ENCODE measurements around the gene PLXDC2.

Gene PLXDC2

GRCh38 chr10:20048161-20048560 is 231.9 kb downstream of the PLXDC2 start:
- no peak for DNase-seq (ENCODE audit: low read depth)

- no peak for DNase-seq (ENCODE audit: low read depth)
These were observed 241.9 kb downstream of the PLXDC2 start for GRCh38 chr10:20058135-20058534.

- no peak for DNase-seq (ENCODE audit: low read depth)
These were observed 243.0 kb downstream of the PLXDC2 start for GRCh38 chr10:20059084-20059835.

DNA sequence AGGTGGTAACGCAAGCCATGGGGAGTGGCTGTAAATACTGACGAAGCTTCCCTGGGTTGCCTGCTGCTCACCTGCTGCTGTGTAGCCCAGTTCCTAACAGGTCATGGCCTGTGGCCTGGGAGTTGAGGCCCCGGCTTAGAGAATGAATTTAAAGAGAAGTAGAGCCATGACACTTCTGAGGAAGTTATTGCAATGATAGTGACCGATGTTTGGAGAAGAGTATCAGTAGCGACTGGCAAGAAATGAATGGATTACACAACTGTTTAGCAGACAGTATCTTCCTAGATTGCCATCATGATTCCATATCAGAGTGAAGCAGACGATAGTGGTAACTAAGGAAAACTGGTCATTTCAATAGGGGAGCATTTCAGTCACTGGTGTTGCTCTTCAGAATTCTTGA is 249.6 kb downstream of the PLXDC2 start:
- DNase-seq (ENCODE audit: low read depth) = no peak

DNA sequence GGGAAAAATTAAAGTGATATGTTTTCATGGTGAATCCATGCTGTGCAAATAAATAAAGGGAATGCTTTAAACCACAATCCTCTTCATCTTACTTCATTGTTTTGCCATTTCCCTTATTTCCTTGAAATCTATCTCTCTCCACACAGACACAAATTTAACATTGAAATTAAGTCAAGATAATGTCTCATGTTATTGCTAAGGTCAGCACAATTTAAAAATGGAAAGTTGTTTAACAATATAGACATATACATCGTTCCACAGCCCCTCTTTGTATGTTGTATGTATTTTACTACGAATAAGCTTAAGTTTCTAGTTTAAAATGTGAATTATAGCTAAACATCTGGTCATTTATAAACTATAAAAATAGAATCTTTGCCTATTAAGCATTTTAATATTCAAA is 256.9 kb downstream of the PLXDC2 start:
- no peak for DNase-seq (ENCODE audit: low read depth)

DNA sequence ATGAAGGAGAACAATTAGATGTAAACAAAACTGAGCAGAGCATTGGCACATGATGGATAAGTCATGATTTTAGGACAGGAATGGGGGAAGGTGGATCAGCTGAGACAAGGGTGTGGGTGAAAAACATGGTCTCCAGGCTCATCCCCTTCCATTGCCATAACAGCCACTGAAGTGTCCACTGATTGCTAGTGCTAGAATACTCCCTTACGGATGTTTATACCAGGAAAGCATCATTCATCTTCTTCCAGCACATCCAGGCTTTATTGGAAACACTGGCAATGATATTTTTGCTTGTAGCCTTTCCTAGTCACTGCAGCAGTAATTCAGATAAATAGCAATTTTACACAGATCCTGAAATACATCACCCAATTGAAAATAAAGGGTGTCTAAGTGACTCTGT is 259.5 kb downstream of the PLXDC2 start:
- DNase-seq (ENCODE audit: low read depth) = no peak

- no peak for DNase-seq (ENCODE audit: low read depth)
These were observed 268.2 kb downstream of the PLXDC2 start for GRCh38 chr10:20084451-20084850.

DNA sequence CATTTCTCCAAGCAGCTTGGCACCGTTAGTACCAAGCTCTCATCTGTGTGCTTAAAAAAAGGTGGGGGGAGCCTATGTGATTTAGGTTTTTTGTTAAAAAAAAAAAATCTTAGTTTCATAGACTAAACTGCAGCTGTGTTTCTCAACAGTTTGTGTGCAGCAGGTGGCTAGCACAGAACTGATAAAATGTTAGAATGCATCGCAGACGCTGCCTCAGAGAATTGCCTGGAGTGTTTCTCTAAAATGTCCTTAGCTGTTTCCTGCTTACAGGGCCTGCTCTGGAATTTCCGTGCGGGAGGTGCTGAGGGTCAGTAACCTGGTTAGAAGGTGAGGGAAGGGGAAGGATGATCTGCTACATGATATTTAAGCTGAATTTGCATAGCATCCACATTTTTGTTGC is 268.9 kb downstream of the PLXDC2 start:
- DNase-seq (ENCODE audit: low read depth) = no peak

GRCh38 chr10:20087353-20087752 is 271.1 kb downstream of the PLXDC2 start:
- no peak for DNase-seq (ENCODE audit: low read depth)

DNA sequence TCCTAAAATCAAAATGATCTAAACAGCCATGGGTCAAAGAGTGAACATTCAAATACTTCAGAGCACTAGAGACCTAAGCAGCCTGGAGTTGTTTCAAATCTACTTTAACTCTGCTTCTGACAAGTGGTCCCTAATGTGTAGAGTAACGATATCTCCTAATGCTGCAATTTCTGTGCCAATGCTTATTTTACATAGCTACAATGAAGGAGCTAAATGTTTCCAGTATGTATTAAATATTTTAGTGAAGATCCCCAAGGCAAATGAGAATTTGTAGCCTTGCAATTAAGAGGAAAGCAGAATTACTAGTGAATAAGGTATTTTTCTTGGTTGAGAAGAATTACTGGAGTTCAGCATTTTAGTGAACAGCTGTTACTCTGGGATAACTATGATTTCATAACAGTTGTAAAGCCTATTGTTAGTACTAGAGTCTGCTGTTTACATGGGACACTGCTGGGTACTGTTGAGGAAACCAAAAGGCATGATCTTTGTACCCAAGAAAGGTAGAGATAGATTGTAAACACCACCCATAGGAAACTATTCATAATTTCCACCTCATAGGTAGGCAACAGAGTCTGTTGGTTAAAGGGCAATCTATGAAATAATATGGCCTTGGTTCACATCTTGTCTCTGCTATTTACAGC is 271.9 kb downstream of the PLXDC2 start:
- no peak for DNase-seq (ENCODE audit: low read depth)

- no peak for DNase-seq (ENCODE audit: low read depth)
These were observed 273.6 kb downstream of the PLXDC2 start for GRCh38 chr10:20089879-20090278.

- DNase-seq (ENCODE audit: low read depth) = no peak
These were observed 274.6 kb downstream of the PLXDC2 start for GRCh38 chr10:20090831-20091230.

- no peak for DNase-seq (ENCODE audit: low read depth)
These were observed 275.5 kb downstream of the PLXDC2 start for GRCh38 chr10:20091698-20092097.

DNA sequence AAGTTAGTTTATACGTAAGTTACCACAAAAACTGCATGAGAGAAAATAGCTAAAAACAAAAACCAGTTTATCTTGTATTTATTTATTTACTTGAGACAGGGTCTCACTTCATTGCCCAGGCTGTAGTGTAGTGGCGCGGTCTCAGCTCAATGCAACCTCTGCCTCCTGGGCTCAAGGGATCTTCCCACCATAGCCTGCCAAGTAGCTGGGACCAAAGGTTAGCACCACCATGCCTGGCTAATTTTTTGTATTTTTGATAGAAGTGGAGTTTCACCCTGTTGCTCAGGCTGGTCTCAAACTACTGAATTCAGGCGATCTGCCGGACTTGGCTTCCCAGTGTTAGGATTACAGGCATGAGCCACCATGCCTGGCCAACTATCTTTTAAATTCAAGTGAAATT is 277.4 kb downstream of the PLXDC2 start:
- no peak for DNase-seq (ENCODE audit: low read depth)

DNA sequence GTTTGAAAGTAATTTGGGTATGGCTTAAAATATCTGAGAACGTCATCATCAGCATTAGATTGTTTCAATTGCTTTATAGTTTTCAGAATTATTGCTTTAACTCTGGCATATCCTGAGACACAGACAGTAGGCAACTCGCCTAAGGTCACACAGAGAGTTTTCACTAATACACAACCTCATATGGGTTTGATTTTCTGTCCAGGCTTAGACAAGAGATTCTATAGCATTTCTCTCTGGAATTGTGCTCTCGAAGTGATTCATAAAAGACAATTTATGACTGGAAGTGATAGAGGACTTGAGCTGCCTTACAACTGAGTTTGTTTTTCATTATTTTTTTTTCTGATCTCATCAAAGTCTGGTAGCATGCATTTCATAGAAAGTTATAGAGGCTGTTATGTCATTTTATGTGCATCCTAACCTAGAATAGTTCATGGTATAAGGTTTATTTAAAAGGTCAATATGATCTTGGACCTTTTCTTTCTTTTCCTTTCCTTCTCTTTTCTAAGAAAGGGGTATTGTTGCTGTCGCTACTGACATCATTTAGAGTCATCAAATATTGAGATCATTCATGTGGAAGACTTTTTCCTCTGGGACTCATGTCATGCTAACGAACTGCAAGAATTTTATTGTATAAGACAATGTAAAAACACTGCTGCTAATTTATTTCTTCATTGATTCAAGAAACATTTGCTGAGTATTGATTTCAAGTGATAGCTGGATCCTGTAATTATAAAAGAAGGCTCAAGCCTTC is 278.2 kb downstream of the PLXDC2 start:
- DNase-seq (ENCODE audit: low read depth) = no peak

DNA sequence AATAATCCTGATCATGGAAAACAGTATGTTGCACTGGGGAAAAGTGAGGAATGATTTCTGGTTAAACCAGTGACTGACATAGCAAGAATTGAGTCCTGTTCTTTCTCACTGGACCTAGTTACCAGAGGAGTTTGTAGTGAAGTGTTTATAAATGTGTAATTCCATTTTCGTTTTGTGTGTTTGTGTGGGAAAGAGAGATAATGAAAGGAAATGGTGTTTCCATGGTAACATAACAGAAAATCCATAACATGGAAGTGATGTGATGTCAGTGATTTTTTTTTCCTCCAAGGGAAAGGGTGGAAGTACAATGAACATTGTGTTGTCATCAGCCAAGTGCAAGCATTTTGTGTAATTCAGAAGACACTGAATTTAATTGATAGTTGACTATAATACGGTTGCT is 283.9 kb downstream of the PLXDC2 start:
- no peak for DNase-seq (ENCODE audit: low read depth)

DNA sequence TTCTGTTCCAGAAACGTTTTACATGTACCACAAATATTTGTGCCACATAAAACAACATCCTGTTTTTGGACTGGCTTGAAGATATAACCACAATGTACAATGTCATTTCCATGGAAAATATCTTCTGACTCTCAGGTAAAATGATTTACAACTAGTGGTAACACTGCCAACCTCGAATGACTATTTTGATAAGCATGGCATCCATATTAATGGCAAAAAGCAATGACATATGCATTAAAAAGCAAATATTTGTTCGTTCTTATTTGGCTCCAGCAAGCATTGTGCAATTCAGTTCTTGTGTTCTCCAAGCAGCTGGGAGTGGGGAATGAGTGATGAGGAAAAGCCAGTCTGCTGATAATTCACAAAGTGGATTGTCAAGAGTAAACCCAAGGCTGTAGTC is 289.0 kb downstream of the PLXDC2 start:
- DNase-seq (ENCODE audit: low read depth) = no peak

- no peak for DNase-seq (ENCODE audit: low read depth)
These were observed 289.7 kb downstream of the PLXDC2 start for GRCh38 chr10:20105931-20106330.

DNA sequence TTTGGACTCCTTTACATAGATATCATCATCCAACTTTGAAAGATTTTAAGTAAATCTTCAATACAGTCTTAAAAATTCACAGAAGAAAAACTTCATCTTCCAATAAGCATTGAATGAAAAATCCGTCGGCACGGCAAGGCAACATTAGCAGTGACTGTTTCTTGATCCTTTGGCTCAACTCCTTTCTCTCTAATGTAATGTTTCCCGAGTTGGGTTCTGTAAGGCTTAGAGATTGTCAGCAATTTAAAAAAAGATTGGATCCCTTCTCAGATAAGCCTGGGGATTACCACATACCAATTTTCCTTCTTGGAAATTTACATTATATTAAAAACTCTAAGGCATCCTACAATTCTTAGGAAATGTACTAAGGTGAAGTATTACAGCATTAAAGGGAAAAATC is 291.8 kb downstream of the PLXDC2 start:
- no peak for DNase-seq (ENCODE audit: low read depth)

- no peak for DNase-seq (ENCODE audit: low read depth)
These were observed 293.4 kb downstream of the PLXDC2 start for GRCh38 chr10:20109613-20110012.

DNA sequence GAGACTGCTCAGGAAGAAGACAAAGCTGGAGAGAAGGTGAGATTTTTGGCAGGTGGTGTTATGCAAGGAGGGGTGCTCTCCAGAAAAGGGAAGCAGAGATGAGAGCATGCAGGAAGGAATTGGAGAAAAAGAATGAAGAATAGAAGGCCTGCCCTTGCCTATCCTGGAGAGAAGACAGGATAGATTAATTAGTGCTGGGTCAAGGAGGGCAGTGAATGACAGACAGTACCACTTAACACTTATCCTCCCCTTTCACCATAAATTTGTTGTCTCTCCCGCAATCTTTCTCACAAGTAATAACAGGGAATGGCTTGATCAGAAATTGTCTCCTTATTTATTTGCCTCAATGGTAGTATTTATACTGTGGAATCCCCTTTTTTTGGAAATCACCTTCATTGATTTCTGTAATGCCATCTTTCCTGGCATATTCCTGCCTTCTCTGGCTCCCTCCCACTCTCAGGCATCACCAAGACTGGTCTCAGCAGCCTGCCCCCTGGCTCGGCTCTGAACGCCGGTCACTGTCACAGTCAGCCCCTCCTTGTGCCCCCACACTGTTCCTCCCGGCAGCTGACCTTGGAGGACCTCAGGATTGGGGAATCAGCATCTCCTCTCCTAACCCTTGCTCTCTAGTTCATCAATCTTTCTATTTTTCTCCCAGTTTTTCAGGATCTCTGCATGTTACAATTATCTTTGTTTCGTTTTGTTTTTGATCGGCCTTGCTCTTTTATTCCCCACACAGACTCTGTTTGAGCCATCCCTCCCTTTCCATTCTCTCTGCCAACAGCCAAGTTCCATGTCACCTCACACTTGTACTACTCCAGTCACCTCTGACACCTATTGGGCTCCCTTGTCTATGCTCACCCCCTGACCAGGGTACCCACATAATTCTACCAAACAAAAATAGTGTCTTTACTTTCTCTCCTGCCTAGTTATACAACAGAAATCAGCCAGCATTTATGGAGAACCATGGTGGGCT is 294.2 kb downstream of the PLXDC2 start:
- DNase-seq (ENCODE audit: low read depth) = no peak

DNA sequence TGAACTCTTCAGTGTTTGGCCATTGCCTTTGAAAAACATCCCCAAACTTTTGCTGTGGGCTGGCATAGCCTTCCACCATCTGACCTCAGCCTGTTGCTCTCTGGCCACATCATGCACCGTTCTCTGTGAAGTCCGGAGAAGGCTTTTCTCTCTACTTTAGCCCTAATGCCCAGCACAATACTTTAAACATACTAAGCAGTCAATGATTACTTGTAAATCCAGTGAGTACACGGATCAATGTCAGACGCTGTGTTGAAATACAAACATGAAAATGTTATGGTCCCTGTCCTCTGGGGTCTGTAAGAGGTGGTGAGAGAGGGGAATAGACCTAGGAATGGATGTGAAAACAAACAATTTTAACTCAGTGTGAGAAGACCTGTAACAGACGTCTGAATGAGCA is 297.9 kb downstream of the PLXDC2 start:
- DNase-seq (ENCODE audit: low read depth) = no peak

Data from activated T-helper 1 cell treated with Interleukin-2 at 50 U/mL for 16 hours (primary cell).